Central memory CD8-positive, alpha-beta T cell (primary cell): ENCODE data around the gene FRAS1.
"Not testable (repeated sequence)": the region's sequence is repeated elsewhere in the genome, so short reads cannot be mapped to it uniquely, and the experiment has no call there.

Source experiments
- ATAC-seq: fragments of 150-1000 bp; cut with Tn5 transposase; replicated peaks from 2 replicates; pipeline ENCODE4 v1.10.0; 2022; ENCODE audit warnings: mild to moderate bottlenecking, moderate FRiP score, moderate number of reproducible peaks; ENCODE audit not compliant: poor library complexity, severe bottlenecking; ENCODE audit errors: extremely low read depth
- DNase-seq, 2 donors: peaks; one replicate each; pipeline ENCODE4 v3.0.0; 2021; ENCODE audit warnings: low spot score in 2 of 2
- H3K27ac Mint-ChIP-seq: one replicate; pipeline ENCODE4 v1.8.0; 2022; ENCODE audit warnings: low read depth, mild to moderate bottlenecking, moderate library complexity, mixed read lengths
- H3K27me3 Mint-ChIP-seq: one replicate; pipeline ENCODE4 v1.8.0; 2022; ENCODE audit warnings: mixed read lengths
- H3K36me3 Mint-ChIP-seq: one replicate; pipeline ENCODE4 v1.8.0; 2022; ENCODE audit warnings: mild to moderate bottlenecking, moderate library complexity, mixed read lengths; ENCODE audit not compliant: insufficient read depth
- H3K4me1 Mint-ChIP-seq: one replicate; pipeline ENCODE4 v1.8.0; 2022; ENCODE audit warnings: mixed read lengths
- H3K4me3 Mint-ChIP-seq: one replicate; pipeline ENCODE4 v1.8.0; 2022; ENCODE audit warnings: mild to moderate bottlenecking, moderate library complexity, mixed read lengths
- H3K9me3 Mint-ChIP-seq: one replicate; pipeline ENCODE4 v1.8.0; 2022; ENCODE audit warnings: mixed read lengths

Gene FRAS1

DNA sequence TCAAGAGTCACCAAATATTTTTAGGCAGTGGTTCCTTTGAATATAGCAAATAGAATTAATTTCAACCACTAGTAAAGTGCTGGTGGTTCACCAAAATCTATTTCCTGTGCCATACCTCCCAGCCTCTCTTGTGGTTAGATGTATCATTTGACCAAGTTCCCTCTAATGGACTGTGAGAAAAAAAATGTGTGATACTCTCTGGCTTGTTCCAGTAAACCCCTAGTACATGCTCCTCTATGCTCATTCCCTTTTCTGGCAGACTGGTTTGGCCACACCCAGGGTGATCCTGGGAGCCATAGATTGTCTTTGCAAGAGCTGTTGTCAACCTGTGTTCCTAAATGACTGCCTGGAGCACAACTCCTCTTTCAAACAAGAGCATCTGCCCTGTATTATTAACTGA is 109.5 kb downstream of the FRAS1 start:
- H3K27ac Mint-ChIP-seq: no peak overlapping the region
- H3K27me3 Mint-ChIP-seq: peaks cover 4% of the 10 kb centered on the region
- no peak for DNase-seq
- H3K36me3 Mint-ChIP-seq: no peaks in the 10 kb centered on the region
- ATAC-seq: no peak
- no peaks in the 10 kb centered on the region for H3K9me3 Mint-ChIP-seq
- peaks cover 5% of the 10 kb centered on the region for H3K4me1 Mint-ChIP-seq
- no peak overlapping the region for H3K4me3 Mint-ChIP-seq

DNA sequence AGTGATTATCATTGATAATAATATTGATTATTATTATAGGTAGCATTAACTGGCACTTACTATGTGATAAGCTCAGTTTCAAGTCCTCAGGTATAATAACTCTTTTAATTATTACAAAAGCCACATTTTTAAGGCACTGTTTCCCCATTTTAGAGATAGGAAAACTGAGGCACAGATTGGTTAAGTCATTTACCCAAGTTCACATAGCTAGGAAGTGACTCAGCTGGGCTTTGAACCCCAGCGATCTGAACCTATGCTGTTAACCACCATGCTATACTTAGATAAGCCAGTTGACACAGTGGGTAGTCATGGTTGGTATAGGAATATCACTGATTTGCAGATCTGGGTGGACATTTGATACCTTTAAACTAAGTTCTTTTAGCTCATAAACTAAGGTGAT is 110.4 kb downstream of the FRAS1 start:
- ATAC-seq: no peak

DNA sequence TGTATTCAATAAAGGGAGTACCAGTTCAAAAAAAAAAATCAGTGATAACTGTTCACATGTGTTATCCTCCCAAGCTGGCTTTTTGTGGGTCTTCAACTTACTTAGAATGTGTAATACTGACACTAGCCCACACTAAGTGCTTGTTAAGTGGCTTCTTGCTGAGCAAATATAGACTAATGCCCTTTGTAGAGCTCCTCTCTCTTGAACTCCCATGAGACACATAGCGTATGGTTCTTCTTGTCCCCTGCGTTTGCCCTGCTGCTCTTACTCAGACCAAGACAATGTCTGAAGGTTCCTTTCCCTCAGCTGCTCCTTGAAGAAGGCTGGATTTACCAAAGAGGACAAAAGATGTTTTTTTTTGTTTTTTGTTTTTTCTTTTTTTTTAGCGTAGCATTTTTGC is 110.9 kb downstream of the FRAS1 start:
- no peak overlapping the region for H3K27ac Mint-ChIP-seq
- no peaks in the 10 kb centered on the region for H3K36me3 Mint-ChIP-seq
- H3K27me3 Mint-ChIP-seq: peaks cover 13% of the 10 kb centered on the region
- H3K4me3 Mint-ChIP-seq: no peak overlapping the region
- DNase-seq: no peak
- peaks cover 5% of the 10 kb centered on the region for H3K4me1 Mint-ChIP-seq
- no peaks in the 10 kb centered on the region for H3K9me3 Mint-ChIP-seq
- ATAC-seq: no peak

More for the DNA sequence above, 110.4 kb downstream of the FRAS1 start:
- H3K4me3 Mint-ChIP-seq: no peak overlapping the region
- H3K27me3 Mint-ChIP-seq: peaks cover 12% of the 10 kb centered on the region
- H3K27ac Mint-ChIP-seq: no peak overlapping the region
- peaks cover 5% of the 10 kb centered on the region for H3K4me1 Mint-ChIP-seq
- no peaks in the 10 kb centered on the region for H3K9me3 Mint-ChIP-seq
- H3K36me3 Mint-ChIP-seq: no peaks in the 10 kb centered on the region
- no peak for DNase-seq

DNA sequence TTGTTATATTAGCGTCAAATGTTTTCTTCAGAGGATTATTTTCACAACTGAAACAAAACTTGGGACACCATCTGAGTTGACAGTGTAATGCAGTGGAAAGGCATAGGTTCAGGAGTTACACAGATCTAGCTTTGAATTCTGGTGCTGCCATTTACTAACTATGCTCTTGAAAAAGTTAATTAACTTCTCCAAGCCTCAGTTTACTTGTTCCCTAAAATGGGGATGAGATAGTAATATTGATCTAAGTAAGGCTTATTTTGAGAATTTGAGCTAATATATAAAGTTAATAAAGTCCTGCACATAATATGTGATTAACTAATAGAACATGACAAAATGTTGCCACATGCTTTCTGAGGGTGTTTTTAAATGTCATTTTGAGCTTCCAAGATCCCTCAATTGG is 112.6 kb downstream of the FRAS1 start:
- DNase-seq (no peak), ATAC-seq (no peak)
- Mint-ChIP-seq H3K9me3 (no peaks in the 10 kb centered on the region), H3K4me1 (peaks cover 5% of the 10 kb centered on the region), H3K27me3 (peaks cover 20% of the 10 kb centered on the region), H3K36me3 (no peaks in the 10 kb centered on the region), H3K4me3 (no peak overlapping the region), H3K27ac (no peak overlapping the region)

DNA sequence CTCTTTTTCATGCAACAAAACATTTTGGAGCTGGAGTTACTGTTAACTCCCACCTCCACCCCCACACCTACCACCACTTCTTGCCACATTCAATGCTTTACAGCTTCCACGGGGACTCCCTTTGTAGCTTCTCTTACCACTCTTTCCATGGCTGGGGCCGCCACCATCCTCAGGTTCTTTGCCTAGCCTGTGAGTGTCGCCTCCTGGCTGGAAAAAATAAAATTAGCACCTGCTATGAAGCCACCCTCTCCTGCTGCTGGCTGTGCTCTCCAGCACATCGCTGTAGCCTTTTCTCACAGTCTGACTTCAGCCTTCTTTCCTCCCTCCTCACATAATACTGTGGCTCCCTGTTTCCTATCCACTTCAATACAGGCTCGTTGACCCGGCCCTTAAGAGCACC is 114.4 kb downstream of the FRAS1 start:
- ATAC-seq (no peak), DNase-seq (no peak)
- Mint-ChIP-seq H3K27ac (no peak overlapping the region), H3K27me3 (peaks cover 20% of the 10 kb centered on the region), H3K9me3 (no peaks in the 10 kb centered on the region), H3K36me3 (no peaks in the 10 kb centered on the region), H3K4me1 (peaks cover 5% of the 10 kb centered on the region), H3K4me3 (no peak overlapping the region)

DNA sequence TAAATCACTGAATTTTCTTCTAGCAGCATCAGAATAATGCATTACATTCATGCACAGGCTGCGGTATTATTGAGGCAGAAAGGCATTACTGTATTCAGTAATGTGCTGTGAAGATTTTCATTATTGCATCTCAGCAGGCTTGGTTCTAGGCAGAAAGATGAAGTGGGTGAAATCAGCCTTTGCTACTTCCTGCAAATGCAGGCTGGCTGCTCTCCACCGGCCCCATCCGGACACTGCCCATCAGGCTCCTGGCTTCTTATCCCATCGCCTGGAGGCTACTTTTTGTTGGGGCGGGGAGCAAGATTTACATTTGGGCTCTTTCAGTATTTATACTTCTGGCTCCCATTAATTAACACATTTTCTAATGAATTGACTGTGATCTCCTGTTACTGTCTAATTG is 117.8 kb downstream of the FRAS1 start:
- Mint-ChIP-seq H3K36me3 (no peaks in the 10 kb centered on the region), H3K27me3 (peaks cover 20% of the 10 kb centered on the region), H3K4me1 (no peaks in the 10 kb centered on the region), H3K9me3 (no peaks in the 10 kb centered on the region), H3K4me3 (no peak overlapping the region), H3K27ac (no peak overlapping the region)
- no peak for ATAC-seq
- no peak for DNase-seq

DNA sequence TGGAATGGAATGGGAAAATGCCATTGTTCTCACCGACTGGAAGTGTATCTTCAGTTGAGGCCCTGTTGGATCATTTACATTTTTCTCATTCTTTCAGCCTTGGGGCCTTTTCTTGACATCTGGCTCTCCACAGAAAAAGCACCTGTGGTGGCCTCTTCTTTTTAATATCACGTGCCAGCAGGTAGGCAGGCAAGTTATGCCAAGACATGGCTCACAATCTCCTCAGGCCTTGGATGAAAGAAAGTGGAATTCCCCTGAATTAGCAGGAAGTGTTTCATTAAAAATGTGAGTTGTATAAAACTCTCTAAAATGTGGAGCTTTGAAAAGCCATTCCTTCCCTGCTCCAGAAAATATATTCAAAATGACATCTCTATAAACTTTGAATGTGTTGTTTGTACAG is 122.1 kb downstream of the FRAS1 start:
- Mint-ChIP-seq H3K4me3 (no peak overlapping the region), H3K36me3 (no peaks in the 10 kb centered on the region), H3K27ac (no peak overlapping the region), H3K4me1 (no peaks in the 10 kb centered on the region), H3K9me3 (no peaks in the 10 kb centered on the region), H3K27me3 (peaks cover 16% of the 10 kb centered on the region)
- ATAC-seq: no peak
- DNase-seq: no peak

DNA sequence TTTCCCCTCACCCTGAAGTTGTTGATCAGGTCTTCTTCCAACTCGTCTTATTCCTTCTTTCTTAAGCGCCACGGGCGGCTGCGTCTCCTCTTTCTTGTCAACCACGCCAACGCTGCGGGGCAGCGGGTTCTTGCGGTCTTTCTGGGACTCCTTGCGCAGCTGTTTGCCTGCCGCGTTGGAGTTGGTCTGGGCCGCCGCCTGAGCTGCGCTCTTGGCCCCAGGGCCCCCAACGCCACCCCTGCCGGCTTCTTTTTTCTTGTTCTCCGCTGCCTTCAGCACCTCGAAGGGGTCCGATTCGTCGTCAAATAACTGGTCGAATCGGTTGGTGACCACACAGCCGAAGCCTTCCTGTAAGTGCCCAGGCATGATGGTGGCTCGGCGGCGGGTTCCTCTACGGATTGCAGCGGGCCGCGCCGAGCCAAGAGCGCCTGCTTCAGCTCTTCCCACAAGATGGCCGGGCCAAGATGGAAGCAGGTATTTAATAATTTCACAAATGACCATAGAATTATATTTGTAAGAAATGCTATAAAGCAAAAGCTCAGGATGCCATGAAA is 124.6 kb downstream of the FRAS1 start:
- ATAC-seq, H3K4me1 Mint-ChIP-seq, H3K9me3 Mint-ChIP-seq, H3K4me3 Mint-ChIP-seq, DNase-seq, H3K27ac Mint-ChIP-seq, H3K36me3 Mint-ChIP-seq: not testable (repeated sequence)
- peaks cover 16% of the 10 kb centered on the region for H3K27me3 Mint-ChIP-seq

DNA sequence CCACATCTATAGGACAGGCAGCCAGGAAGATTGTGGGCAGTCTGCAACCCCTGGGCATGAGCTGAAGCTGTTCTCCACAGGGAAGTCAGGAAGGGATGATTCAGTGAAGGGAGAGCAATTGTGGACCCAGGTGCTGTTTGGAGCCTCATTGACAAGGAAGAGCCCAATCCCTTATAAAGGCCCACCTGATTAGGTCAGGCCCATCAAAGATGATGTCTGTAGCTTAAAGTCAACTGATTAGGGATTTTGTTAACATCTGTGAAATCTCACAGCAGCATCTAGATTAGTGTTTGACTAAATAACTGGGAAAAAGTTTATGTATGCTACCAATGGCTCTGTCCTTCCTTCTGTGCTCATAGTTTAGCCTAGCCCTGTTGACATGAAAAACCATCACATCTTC is 127.5 kb downstream of the FRAS1 start:
- no peak overlapping the region for H3K27ac Mint-ChIP-seq
- no peak for ATAC-seq
- DNase-seq: no peak
- H3K4me3 Mint-ChIP-seq: no peak overlapping the region
- no peaks in the 10 kb centered on the region for H3K36me3 Mint-ChIP-seq
- no peaks in the 10 kb centered on the region for H3K4me1 Mint-ChIP-seq
- H3K27me3 Mint-ChIP-seq: peaks cover 16% of the 10 kb centered on the region
- no peaks in the 10 kb centered on the region for H3K9me3 Mint-ChIP-seq

DNA sequence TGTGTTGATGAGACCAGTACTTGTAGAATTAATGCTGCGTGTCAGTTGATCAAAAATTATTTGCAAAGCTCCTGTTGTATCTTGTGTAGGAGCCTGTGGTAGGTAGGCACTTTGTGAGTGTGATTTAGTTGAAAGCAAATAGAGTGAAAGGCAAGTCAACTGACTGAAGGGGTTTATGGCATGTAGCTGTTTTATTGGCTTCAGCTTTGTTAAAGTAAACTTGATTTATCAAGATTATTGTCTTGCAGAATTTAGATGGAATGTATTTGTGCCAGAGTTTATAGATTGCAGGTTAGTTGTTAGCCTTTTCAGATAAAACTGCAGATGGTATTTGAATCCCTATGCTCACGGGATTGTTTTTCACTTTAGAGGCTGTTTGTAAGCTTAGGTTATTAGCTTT is 128.0 kb downstream of the FRAS1 start:
- no peak for ATAC-seq
- no peak overlapping the region for H3K4me3 Mint-ChIP-seq
- no peak for DNase-seq
- no peaks in the 10 kb centered on the region for H3K9me3 Mint-ChIP-seq
- peaks cover 16% of the 10 kb centered on the region for H3K27me3 Mint-ChIP-seq
- no peaks in the 10 kb centered on the region for H3K36me3 Mint-ChIP-seq
- no peak overlapping the region for H3K27ac Mint-ChIP-seq
- no peaks in the 10 kb centered on the region for H3K4me1 Mint-ChIP-seq

DNA sequence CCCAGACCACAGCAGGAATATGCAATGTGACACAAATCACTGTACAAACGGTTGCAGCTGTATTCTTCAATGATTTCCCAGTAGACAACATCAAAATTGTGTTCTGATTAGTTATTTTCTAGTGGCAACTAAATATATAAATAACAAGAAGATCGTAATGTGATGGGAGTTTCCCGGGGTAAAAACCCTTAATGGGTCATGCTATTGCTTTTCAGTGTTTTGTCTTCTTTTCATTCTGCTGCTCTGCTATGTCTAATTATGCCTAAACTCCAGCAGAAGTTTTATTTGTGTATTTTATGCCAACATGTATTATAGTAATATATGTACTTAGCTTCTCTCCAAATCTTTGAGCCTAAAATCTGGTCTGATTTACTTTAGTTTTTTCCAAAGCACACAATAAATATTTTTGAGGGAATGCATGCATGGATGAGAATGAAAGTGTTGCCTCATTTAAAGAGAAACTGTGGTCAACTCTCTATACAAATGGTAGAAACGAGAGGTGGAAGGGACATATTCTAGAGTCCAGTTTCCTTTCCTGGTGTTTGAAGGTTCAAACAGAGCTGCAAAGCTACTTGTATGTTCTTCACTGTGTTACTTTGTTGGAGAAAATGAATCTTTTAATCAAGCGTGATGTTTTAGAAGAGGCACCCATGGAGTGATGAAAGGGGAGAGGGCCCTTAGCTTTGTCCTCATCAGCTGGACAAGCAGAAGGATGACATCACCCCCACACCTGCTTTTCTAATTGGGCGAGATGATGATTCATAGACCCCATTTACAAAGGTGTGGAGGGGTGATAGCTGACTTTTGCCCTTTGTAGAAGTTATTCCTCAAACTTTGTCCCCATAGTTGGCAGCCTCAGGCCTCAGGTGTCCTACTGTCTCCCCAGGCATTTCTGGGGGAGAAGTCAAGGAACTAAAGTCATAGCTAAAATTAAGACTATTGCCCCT is 129.7 kb downstream of the FRAS1 start:
- Mint-ChIP-seq H3K4me3 (no peak overlapping the region), H3K36me3 (no peaks in the 10 kb centered on the region), H3K27ac (no peak overlapping the region), H3K9me3 (no peaks in the 10 kb centered on the region), H3K27me3 (peaks cover 10% of the 10 kb centered on the region), H3K4me1 (no peaks in the 10 kb centered on the region)
- DNase-seq (no peak), ATAC-seq (no peak)

DNA sequence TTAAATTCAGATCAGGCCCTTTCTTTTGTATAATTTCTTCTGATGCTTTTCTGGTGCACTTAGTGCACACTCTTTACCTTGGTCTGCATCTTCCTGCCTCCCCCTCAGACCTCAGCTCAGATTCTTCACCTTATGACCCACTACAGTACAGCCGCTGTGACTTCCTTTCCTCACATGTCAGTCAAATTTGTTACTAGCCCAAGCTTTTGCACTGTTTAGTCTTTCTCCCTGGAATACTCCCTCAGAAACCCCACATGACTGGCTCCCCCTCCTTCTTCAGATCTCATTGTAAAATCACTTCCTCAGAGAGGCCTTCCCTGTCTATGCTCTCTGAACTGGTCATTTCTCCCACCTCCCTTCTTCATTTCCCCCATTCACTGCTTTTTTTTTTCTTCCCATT is 132.9 kb downstream of the FRAS1 start:
- Mint-ChIP-seq H3K9me3 (peaks cover 8% of the 10 kb centered on the region), H3K4me1 (no peaks in the 10 kb centered on the region), H3K27ac (no peak overlapping the region), H3K4me3 (no peak overlapping the region), H3K36me3 (no peaks in the 10 kb centered on the region), H3K27me3 (peaks cover 9% of the 10 kb centered on the region)
- DNase-seq: no peak
- ATAC-seq: no peak

DNA sequence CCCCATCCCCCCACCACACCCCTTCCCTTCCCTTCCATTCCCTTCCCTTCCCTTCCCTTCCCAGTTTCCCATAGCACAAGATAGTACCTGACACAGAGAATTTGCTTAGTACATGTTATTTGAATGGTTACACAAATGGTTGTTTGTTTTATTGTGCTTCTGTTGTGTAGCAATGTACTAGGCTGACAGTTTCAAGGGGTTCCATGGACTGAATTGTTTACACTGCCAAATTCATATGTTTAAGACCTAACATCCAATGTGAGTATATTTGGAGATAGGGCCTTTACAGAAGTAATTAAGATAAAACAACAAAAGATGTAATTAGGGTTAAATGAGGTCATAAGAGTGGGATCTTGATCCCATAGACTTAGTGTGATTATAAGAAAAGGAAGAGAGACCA is 133.5 kb downstream of the FRAS1 start:
- peaks cover 8% of the 10 kb centered on the region for H3K9me3 Mint-ChIP-seq
- DNase-seq (no peak), ATAC-seq (no peak)
- H3K36me3 Mint-ChIP-seq: no peaks in the 10 kb centered on the region
- H3K4me3 Mint-ChIP-seq: no peak overlapping the region
- H3K4me1 Mint-ChIP-seq: no peaks in the 10 kb centered on the region
- no peak overlapping the region for H3K27ac Mint-ChIP-seq
- H3K27me3 Mint-ChIP-seq: peaks cover 9% of the 10 kb centered on the region
